NCI-H1092 treated with DMSO at 0.1 percent for 48 hours (cell line): ENCODE data around the gene NTRK2.

Experiments used
- DNase-seq: peaks from one replicate; lab custom pipeline; 2025; lab: John Stamatoyannopoulos, UW

NTRK2 gene

GRCh38 chr9:84781458-84781857, 111.9 kb downstream of the NTRK2 start:
- no peak for DNase-seq

- DNase-seq: no peak
These were observed 112.7 kb downstream of the NTRK2 start for GRCh38 chr9:84781931-84782866.

GRCh38 chr9:84785792-84786547, 116.4 kb downstream of the NTRK2 start:
- no peak for DNase-seq

GRCh38 chr9:84788803-84789462, 119.4 kb downstream of the NTRK2 start:
- DNase-seq: no peak

- no peak for DNase-seq
These were observed 119.9 kb downstream of the NTRK2 start for GRCh38 chr9:84789463-84789830.

GRCh38 chr9:84791643-84792042, 122.1 kb downstream of the NTRK2 start:
- no peak for DNase-seq

- no peak for DNase-seq
These were observed 123.7 kb downstream of the NTRK2 start for GRCh38 chr9:84793251-84793650.

GRCh38 chr9:84794981-84795637, 125.6 kb downstream of the NTRK2 start:
- no peak for DNase-seq

- DNase-seq: no peak
These were observed 126.9 kb downstream of the NTRK2 start for GRCh38 chr9:84796404-84796803.

GRCh38 chr9:84799251-84799650, 129.7 kb downstream of the NTRK2 start:
- no peak for DNase-seq

GRCh38 chr9:84804951-84805694, 135.6 kb downstream of the NTRK2 start:
- no peak for DNase-seq

- DNase-seq: no peak
These were observed 137.9 kb downstream of the NTRK2 start for GRCh38 chr9:84807431-84807830.

- no peak for DNase-seq
These were observed 138.4 kb downstream of the NTRK2 start for GRCh38 chr9:84807870-84808390.

GRCh38 chr9:84808416-84808815, 138.9 kb downstream of the NTRK2 start:
- DNase-seq: no peak

- DNase-seq: no peak
These were observed 141.7 kb downstream of the NTRK2 start for GRCh38 chr9:84811072-84811750.

GRCh38 chr9:84811751-84812074, 142.2 kb downstream of the NTRK2 start:
- no peak for DNase-seq

- no peak for DNase-seq
These were observed 142.8 kb downstream of the NTRK2 start for GRCh38 chr9:84812355-84812754.

- DNase-seq: no peak
These were observed 143.3 kb downstream of the NTRK2 start for GRCh38 chr9:84812847-84813246.

GRCh38 chr9:84815554-84815953, 146.0 kb downstream of the NTRK2 start:
- DNase-seq: no peak

- DNase-seq: no peak
These were observed 147.5 kb downstream of the NTRK2 start for GRCh38 chr9:84817038-84817437.

GRCh38 chr9:84818791-84819190, 149.3 kb downstream of the NTRK2 start:
- no peak for DNase-seq
